Caco-2 (cell line): Measurements from ENCODE around the gene PHACTR2. TPM values are rescaled to one million over a fixed set of nuclear protein-coding genes. Genes with fewer than 3 reads are reported as not detected.

Experiments used
- BruUV-seq: library from RNA; stranded (reverse); fragments of 400-500 nt; replicated peaks from 2 replicates; lab custom pipeline; 2021; lab: Mats Ljungman, UMichigan
- CTCF ChIA-PET: fragments of 300-600 bp; sonication (Branson Sonifier 250); formaldehyde crosslinking; loops from one replicate; lab custom pipeline; 2022; ENCODE audit warnings: antibody characterized with exemption; lab: Charles Lee
- POLR2A ChIA-PET: fragments of 300-600 bp; sonication (Branson Sonifier 250); formaldehyde crosslinking; loops from one replicate; lab custom pipeline; 2022; ENCODE audit warnings: antibody characterized with exemption; lab: Charles Lee
- DNase-seq, 2 experiments: peaks; one replicate each; pipeline versions ENCODE4 v3.0.0 to v3.0.0-alpha.2; 2020 to 2022
- H3K27me3 ChIP-seq: replicated peaks from 2 replicates; pipeline ENCODE4 v1.6.0; 2011; ENCODE audit warnings: low read length; ENCODE audit not compliant: control insufficient read depth, insufficient read depth
- H3K36me3 ChIP-seq: 2 replicates; pipeline ENCODE4 v1.5.1; 2011; ENCODE audit warnings: low read length; ENCODE audit not compliant: control insufficient read depth, insufficient read depth
- H3K4me1 ChIP-seq: fragments of 250-450 bp; sonication (Bioruptor Pico); 2 replicates; pipeline ENCODE4 v1.5.1; 2020; ENCODE audit warnings: mild to moderate bottlenecking
- H3K4me3 ChIP-seq: 2 replicates; pipeline ENCODE4 v1.5.1; 2011; ENCODE audit warnings: low read depth, mild to moderate bottlenecking, control low read depth, low read length
- H3K9me3 ChIP-seq: fragments of 250-450 bp; sonication (Bioruptor Pico); 2 replicates; pipeline ENCODE4 v1.5.1; 2020; ENCODE audit warnings: mild to moderate bottlenecking, moderate library complexity
- H3K27ac Mint-ChIP-seq: one replicate; pipeline ENCODE4 v1.8.0; 2022; ENCODE audit warnings: mixed read lengths; ENCODE audit not compliant: unreplicated experiment
- H3K27me3 Mint-ChIP-seq: one replicate; pipeline ENCODE4 v1.8.0; 2022; ENCODE audit warnings: mixed read lengths; ENCODE audit not compliant: insufficient read depth, unreplicated experiment
- H3K36me3 Mint-ChIP-seq: one replicate; pipeline ENCODE4 v1.8.0; 2022; ENCODE audit warnings: mild to moderate bottlenecking, mixed read lengths; ENCODE audit not compliant: insufficient read depth, unreplicated experiment
- H3K4me1 Mint-ChIP-seq: one replicate; pipeline ENCODE4 v1.8.0; 2022; ENCODE audit warnings: low read depth, mixed read lengths; ENCODE audit not compliant: unreplicated experiment
- H3K4me3 Mint-ChIP-seq: one replicate; pipeline ENCODE4 v1.8.0; 2022; ENCODE audit warnings: mild to moderate bottlenecking, moderate library complexity, mixed read lengths; ENCODE audit not compliant: unreplicated experiment
- H3K9me3 Mint-ChIP-seq: one replicate; pipeline ENCODE4 v1.8.0; 2022; ENCODE audit warnings: mixed read lengths; ENCODE audit not compliant: unreplicated experiment
- CTCF ChIP-seq, 2 experiments: fragments of 200-600 bp in 1 of 2; IDR thresholded peaks; 1 replicate in 1 of 2; 2 replicates in 1 of 2; pipeline versions ENCODE4 v1.5.1 to v1.8.0; 2011 to 2022; ENCODE audit warnings: antibody characterized with exemption in 1 of 2, control low read depth in 1 of 2, inconsistent platforms in 1 of 2, low read depth in 1 of 2, low read length in 1 of 2, mild to moderate bottlenecking in 1 of 2, moderate library complexity in 1 of 2; ENCODE audit not compliant: insufficient read depth in 1 of 2, severe bottlenecking in 1 of 2, unreplicated experiment in 1 of 2
- intact Hi-C: fragments of 100-400 bp; cut with micrococcal nuclease; formaldehyde crosslinking; loops from one replicate; pipeline ENCODE4 v1.10.0; 2022; ENCODE audit not compliant: unreplicated experiment
- total RNA-seq: library from RNA; stranded (reverse); gene quantifications from 2 replicates; pipeline ENCODE4 v1.2.3, GENCODE V29; 2022

Gene PHACTR2
- total RNA-seq, 1 experiment from 2014 or later = 100 TPM

GRCh38 chr6:143708889-143709288, 31.1 kb downstream of the PHACTR2 start:
- intact Hi-C loops = no loop called here
- no peaks in the 10 kb centered on the region for H3K4me1 Mint-ChIP-seq

GRCh38 chr6:143711714-143712113, 33.9 kb downstream of the PHACTR2 start:
- no peaks in the 10 kb centered on the region for H3K27me3 ChIP-seq
- Mint-ChIP-seq H3K4me3 (no peak overlapping the region), H3K9me3 (peaks cover 12% of the 10 kb centered on the region), H3K36me3 (peaks cover 8% of the 10 kb centered on the region), H3K27me3 (no peaks in the 10 kb centered on the region), H3K4me1 (peaks cover under 1% of the 10 kb centered on the region), H3K27ac (no peak overlapping the region)
- peaks cover 2% of the 10 kb centered on the region; the same call in 1 of the 2 replicates for H3K4me1 ChIP-seq
- DNase-seq = no peak
- H3K9me3 ChIP-seq = no peaks in the 10 kb centered on the region
- POLR2A ChIA-PET = no interaction called here
- TF ChIP-seq CTCF (IDR thresholded peaks at IDR 0.05; ENCODE audit: insufficient read depth in 1 of 2, low read depth in 1 of 2, low read length in 1 of 2, severe bottlenecking in 1 of 2, unreplicated experiment in 1 of 2) = no peak
- CTCF ChIA-PET = no interaction called here
- no TSS peak for BruUV-seq
- H3K36me3 ChIP-seq = peaks cover 2% of the 10 kb centered on the region; the same call in 1 of the 2 replicates
- H3K4me3 ChIP-seq = no peak overlapping the region
- intact Hi-C loops = no loop called here

More at GRCh38 chr6:143708889-143709288, 31.1 kb downstream of the PHACTR2 start:
- H3K4me3 Mint-ChIP-seq = no peak overlapping the region
- POLR2A ChIA-PET = no interaction called here
- H3K27me3 Mint-ChIP-seq = no peaks in the 10 kb centered on the region
- CTCF ChIA-PET = no interaction called here
- no TSS peak for BruUV-seq
- H3K9me3 Mint-ChIP-seq = no peaks in the 10 kb centered on the region
- peaks cover 8% of the 10 kb centered on the region for H3K36me3 Mint-ChIP-seq
- Histone ChIP-seq H3K4me3 (no peak overlapping the region), H3K4me1 (peaks cover 10% of the 10 kb centered on the region), H3K27me3 (no peaks in the 10 kb centered on the region), H3K9me3 (no peaks in the 10 kb centered on the region), H3K36me3 (peaks cover 2% of the 10 kb centered on the region; the same call in 1 of the 2 replicates)
- DNase-seq = no peak
- H3K27ac Mint-ChIP-seq = no peak overlapping the region
- TF ChIP-seq CTCF (IDR thresholded peaks at IDR 0.05; ENCODE audit: insufficient read depth in 1 of 2, low read depth in 1 of 2, low read length in 1 of 2, severe bottlenecking in 1 of 2, unreplicated experiment in 1 of 2) = no peak

GRCh38 chr6:143718472-143718871, 40.7 kb downstream of the PHACTR2 start:
- H3K36me3 ChIP-seq = peaks cover 3% of the 10 kb centered on the region; the same call in 1 of the 2 replicates
- Mint-ChIP-seq H3K4me1 (peaks cover 14% of the 10 kb centered on the region), H3K27me3 (no peaks in the 10 kb centered on the region), H3K36me3 (peaks cover 16% of the 10 kb centered on the region), H3K27ac (no peak overlapping the region), H3K9me3 (peaks cover 12% of the 10 kb centered on the region), H3K4me3 (no peak overlapping the region)
- no peaks in the 10 kb centered on the region for H3K27me3 ChIP-seq
- no peaks in the 10 kb centered on the region for H3K9me3 ChIP-seq
- no peak for TF ChIP-seq CTCF (IDR thresholded peaks at IDR 0.05; ENCODE audit: insufficient read depth in 1 of 2, low read depth in 1 of 2, low read length in 1 of 2, severe bottlenecking in 1 of 2, unreplicated experiment in 1 of 2)
- no TSS peak for BruUV-seq
- no peak for DNase-seq
- ChIA-PET CTCF (interaction anchor here (0.6 kb wide), 1 partner anchor 26 kb away, joined by 3 read pairs; no protein-coding TSS in a partner anchor), POLR2A (no interaction called here)
- H3K4me3 ChIP-seq = no peak overlapping the region
- peaks cover 6% of the 10 kb centered on the region; the same call in 1 of the 2 replicates for H3K4me1 ChIP-seq
- intact Hi-C loops = no loop called here
